K562 (cell line): Measurements from ENCODE around the gene LDHAL6A. TPM values are rescaled to one million over a fixed set of nuclear protein-coding genes. Genes with fewer than 3 reads are reported as not detected.

Source experiments
- ATAC-seq: fragments of 200-7000 bp; cut with Tn5 transposase; 3 replicates; pipeline ENCODE4 v1.9.1; 2020; ENCODE audit warnings: moderate library complexity
- BruUV-seq: library from RNA; stranded (reverse); fragments of 400-500 nt; replicated peaks from 2 replicates; lab custom pipeline; 2021; lab: Mats Ljungman, UMichigan
- CTCF ChIA-PET: fragments of 300-600 bp; formaldehyde crosslinking; extraction: SDS; loops from one replicate; lab custom pipeline; 2021; ENCODE audit warnings: low intra/inter-chr PET ratio; lab: Yijun Ruan, JAX
- POLR2A ChIA-PET: fragments of 300-600, 350-650 bp; sonication (Branson Sonifier 250); formaldehyde crosslinking; extraction: SDS; loops from one replicate; lab custom pipeline; 2021; ENCODE audit warnings: antibody characterized with exemption, inconsistent platforms; lab: Yijun Ruan, JAX
- DNase-seq, 4 experiments: peaks; one replicate each; pipeline versions ENCODE4 v3.0.0 to v3.0.0-alpha.2; 2011 to 2018; ENCODE audit warnings: low spot score in 3 of 4, mixed read lengths in 3 of 4; ENCODE audit errors: extremely low read depth in 1 of 4
- FAIRE-seq: peaks from 2 replicates; lab custom pipeline; 2011; peaks lifted over from hg19 to GRCh38; lab: Jason Lieb, UNC
- H2AFZ ChIP-seq: 2 replicates; pipeline ENCODE4 v1.6.0; 2011; ENCODE audit warnings: low read depth, low read length, control low read depth, inconsistent platforms
- H3K27ac ChIP-seq: fragments of 200-600 bp; 3 replicates; pipeline ENCODE4 v1.8.0; 2011; ENCODE audit warnings: low read depth, mild to moderate bottlenecking, control low read depth, inconsistent platforms, low read length, moderate library complexity, mixed read lengths; ENCODE audit errors: extremely low read depth
- H3K27me3 ChIP-seq, 2 experiments: fragments of 300-600 bp in 1 of 2; 2 replicates in 1 of 2; 3 replicates in 1 of 2; pipeline versions ENCODE4 v1.6.0 to v1.8.0; 2011; ENCODE audit warnings: inconsistent platforms in 2 of 2, low read length in 2 of 2, mild to moderate bottlenecking in 1 of 2, mixed read lengths in 1 of 2, moderate library complexity in 1 of 2; ENCODE audit not compliant: control insufficient read depth in 2 of 2, insufficient read depth in 2 of 2
- H3K36me3 ChIP-seq: fragments of 300-600 bp; 3 replicates; pipeline ENCODE4 v1.8.0; 2011; ENCODE audit warnings: mild to moderate bottlenecking, low read length, inconsistent platforms; ENCODE audit not compliant: control insufficient read depth, insufficient read depth
- H3K4me1 ChIP-seq, 2 experiments: fragments of 200-600 bp in 1 of 2; replicated peaks in 1 of 2; 2 replicates in 1 of 2; 3 replicates in 1 of 2; pipeline versions ENCODE4 v1.5.1 to v1.8.0; 2011; ENCODE audit warnings: inconsistent platforms in 2 of 2, low read length in 2 of 2, mild to moderate bottlenecking in 1 of 2, mixed read lengths in 1 of 2, moderate library complexity in 1 of 2; ENCODE audit not compliant: control insufficient read depth in 2 of 2, insufficient read depth in 2 of 2
- H3K4me2 ChIP-seq: 2 replicates; pipeline ENCODE4 v1.6.1; 2011; ENCODE audit warnings: low read length, control low read depth, inconsistent platforms, mixed read lengths; ENCODE audit not compliant: insufficient read depth
- H3K4me3 ChIP-seq: fragments of 200-600 bp; sonication (generic), shearing (Covaris generic); 2 replicates; pipeline ENCODE4 v1.5.1; 2016; ENCODE audit warnings: control low read depth, inconsistent platforms
- H3K79me2 ChIP-seq: fragments of 200-600 bp; 3 replicates; pipeline ENCODE4 v1.8.0; 2011; ENCODE audit warnings: low read length, inconsistent platforms; ENCODE audit not compliant: control insufficient read depth, insufficient read depth
- H3K9ac ChIP-seq, 2 experiments: 2 replicates each; pipeline versions ENCODE4 v1.6.0 to v1.6.1; 2011; ENCODE audit warnings: low read depth in 2 of 2, low read length in 2 of 2, control low read depth in 1 of 2, inconsistent platforms in 1 of 2, mild to moderate bottlenecking in 1 of 2, mixed read lengths in 1 of 2; ENCODE audit not compliant: insufficient read depth in 1 of 2
- H3K9me1 ChIP-seq: one replicate; pipeline ENCODE4 v1.6.0; 2011; ENCODE audit warnings: inconsistent platforms, mild to moderate bottlenecking, low read length, moderate library complexity; ENCODE audit not compliant: control insufficient read depth, insufficient read depth
- H3K9me3 ChIP-seq: replicated peaks from 2 replicates; pipeline ENCODE4 v1.5.1; 2011; ENCODE audit warnings: low read depth, low read length, inconsistent platforms; ENCODE audit not compliant: control insufficient read depth, insufficient read depth
- H4K20me1 ChIP-seq: replicated peaks from 2 replicates; pipeline ENCODE4 v1.6.1; 2011; ENCODE audit warnings: low read length, inconsistent platforms, mixed read lengths; ENCODE audit not compliant: control insufficient read depth, insufficient read depth
- CEBPB ChIP-seq: fragments of 450-650 bp; IDR thresholded peaks from 2 replicates; pipeline ENCODE4 v1.6.1; 2016; ENCODE audit warnings: missing genetic modification characterization, missing compliant biosample characterization
- CEBPG ChIP-seq, 3 experiments: fragments of 200-800 bp in 1 of 3; sonication (Bioruptor generic) in 1 of 3; sonication (generic) in 1 of 3; formaldehyde crosslinking in 1 of 3; IDR thresholded peaks in 2 of 3; conservative IDR thresholded peaks in 1 of 3; 2 replicates each; pipeline versions ENCODE4 v1.6.1 to v1.8.0; 2016 to 2022; ENCODE audit warnings: missing compliant biosample characterization in 2 of 3, missing genetic modification characterization in 2 of 3, mild to moderate bottlenecking in 1 of 3, missing genetic modification reagents in 1 of 3
- MEIS2 ChIP-seq: fragments of 450-650 bp; IDR thresholded peaks from 2 replicates; pipeline ENCODE4 v1.6.1; 2014; ENCODE audit warnings: mild to moderate bottlenecking; ENCODE audit not compliant: partially characterized antibody
- POU5F1 ChIP-seq: fragments of 150-350 bp; IDR thresholded peaks from 2 replicates; pipeline ENCODE4 v1.6.1; 2014; ENCODE audit warnings: borderline replicate concordance, low read length, low read depth, mild to moderate bottlenecking; ENCODE audit not compliant: partially characterized antibody
- TEAD1 ChIP-seq, 2 experiments: fragments of 450-650 bp in 1 of 2; sonication (generic) in 1 of 2; formaldehyde crosslinking; IDR thresholded peaks; 2 replicates each; pipeline versions ENCODE4 v1.4.0 to v1.8.0; 2020 to 2022; ENCODE audit warnings: mild to moderate bottlenecking in 2 of 2, missing genetic modification reagents in 1 of 2
- ZNF696 ChIP-seq: fragments of 250-450 bp; sonication (Bioruptor Pico); conservative IDR thresholded peaks from 2 replicates; pipeline ENCODE4 v1.4.0; 2020; ENCODE audit warnings: mild to moderate bottlenecking, moderate library complexity
- WGBS: fragments of 100-300 bp; shearing (Covaris generic); methylation state at CpG from one replicate; pipeline ENCODE4 v1.1.6; 2016; ENCODE audit warnings: low coverage, mixed read lengths; ENCODE audit not compliant: insufficient coverage; ENCODE audit errors: missing lambda C conversion rate; 5-methylcytosine and 5-hydroxymethylcytosine counted together
- in situ Hi-C: fragments of 300-500 bp; cut with MboI; formaldehyde crosslinking; loops from 4 replicates; pipeline ENCODE4 v1.15.0; 2018; ENCODE audit warnings: inconsistent platforms, mixed read lengths
- intact Hi-C: fragments of 100-400 bp; cut with micrococcal nuclease; formaldehyde crosslinking; loops from 2 replicates; pipeline ENCODE4 v1.14.2; 2022
- polyA plus RNA-seq, 8 experiments: library from polyadenylated mRNA; depleted of rRNA in 4 of 8; stranded (reverse) in 5 of 8; unstranded in 3 of 8; fragments of >200 nt; fragmentation: Nextera tagmentation in 2 of 8; fragmentation: Illumina TruSeq in 1 of 8; extraction: Ambion mirVana in 2 of 8; extraction: Trizol in 1 of 8; gene quantifications; 2 replicates each; pipeline versions ENCODE4 v1.2.1 to v1.2.3, GENCODE V29; 2011 to 2014; ENCODE audit warnings: inconsistent platforms in 1 of 8, missing spikeins in 1 of 8
- total RNA-seq, 7 experiments: library from RNA; depleted of rRNA in 6 of 7; stranded (reverse); fragments of >200 nt in 6 of 7; fragmentation: Illumina TruSeq in 2 of 7; extraction: Trizol in 2 of 7; gene quantifications; 2 replicates each; pipeline versions ENCODE4 v1.2.1 to v1.2.3, GENCODE V29; 2011 to 2021; ENCODE audit warnings: low replicate concordance in 1 of 7
- TF ChIP-seq, protein P1 (sequence below): fragments of 450-650 bp; IDR thresholded peaks from 2 replicates; pipeline ENCODE4 v1.6.1; 2018; ENCODE audit not compliant: partially characterized antibody
- TF ChIP-seq, protein P2 (sequence below), 2 experiments: fragments of 450-650 bp in 1 of 2; sonication (generic) in 1 of 2; formaldehyde crosslinking in 1 of 2; IDR thresholded peaks in 1 of 2; conservative IDR thresholded peaks in 1 of 2; 2 replicates each; pipeline versions ENCODE4 v1.6.1 to v1.8.1; 2016 to 2023; ENCODE audit warnings: mild to moderate bottlenecking in 2 of 2, moderate library complexity in 2 of 2, inconsistent platforms in 1 of 2, missing genetic modification reagents in 1 of 2

Gene LDHAL6A
- total and polyA plus RNA-seq, 9 of the 15 experiments (the other 6 are each of a cell fraction or from before 2014, with no cell fraction given) = 0.04 TPM; not detected in 8

DNA sequence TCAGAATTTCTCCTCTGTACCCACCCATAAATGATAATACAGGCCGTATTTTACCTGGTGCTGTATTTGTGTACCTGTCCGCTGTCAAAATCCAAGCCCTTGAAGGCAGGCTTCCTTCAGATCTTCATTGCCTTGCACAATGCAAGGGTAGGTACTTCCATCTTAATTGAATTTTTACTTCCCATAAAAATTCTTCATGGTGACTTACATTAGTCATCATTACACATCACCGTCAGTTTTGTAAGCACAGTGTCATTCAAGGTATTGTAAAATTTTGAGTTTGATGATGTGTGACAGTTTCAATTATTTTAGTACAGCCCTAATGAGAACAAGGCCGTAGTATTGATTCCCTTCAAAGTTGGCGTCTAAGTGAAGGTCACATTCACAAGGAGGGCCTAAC lies 71.9 kb downstream of the LDHAL6A start:
- peak overlapping the region; percentile 100 for H2AFZ ChIP-seq
- WGBS = 17% methylated on average over 5 of the region's 5 CpGs
- ChIA-PET CTCF (no interaction called here), POLR2A (interaction anchor here (0.9 to 1.6 kb wide), 9 partner anchors 10 to 205 kb away, joined by 3 to 8 read pairs (median 4); partner anchors contain the start of genes GTF2H1 and HPS5)
- H4K20me1 ChIP-seq = no peaks in the 10 kb centered on the region
- FAIRE-seq (peak; percentile 15), DNase-seq (peak in 2 of 4 experiments; percentile 14 to 24), ATAC-seq (0 out of 3 replicates have a peak, but pooled peaks have one; percentile 1)
- no peaks in the 10 kb centered on the region; a peak in 1 of 5 replicates for H3K4me1 ChIP-seq
- no peaks in the 10 kb centered on the region for H3K9me1 ChIP-seq
- peaks cover 20% of the 10 kb centered on the region; the same call in 2 of the 3 replicates for H3K36me3 ChIP-seq
- H3K27ac ChIP-seq = peak overlapping the region; percentile 97
- H3K27me3 ChIP-seq = no peaks in the 10 kb centered on the region
- peak overlapping the region; percentile 84 for H3K4me3 ChIP-seq
- in situ Hi-C loops = loop anchor here (25.0 kb wide), 1 partner anchor 210 kb away; the partner anchor contains the start of gene IGSF22
- peak overlapping the region in 1 of 2 experiments; percentile 99; a peak in 3 of 4 replicates for H3K9ac ChIP-seq
- no TSS peak for BruUV-seq
- intact Hi-C loops = loop anchor here (5.0 to 10.0 kb wide), 2 partner anchors 205 to 293 kb away; partner anchors contain the start of genes GTF2H1, HPS5 and SAA4
- no peaks in the 10 kb centered on the region for H3K9me3 ChIP-seq
- TF ChIP-seq, protein P1, sequence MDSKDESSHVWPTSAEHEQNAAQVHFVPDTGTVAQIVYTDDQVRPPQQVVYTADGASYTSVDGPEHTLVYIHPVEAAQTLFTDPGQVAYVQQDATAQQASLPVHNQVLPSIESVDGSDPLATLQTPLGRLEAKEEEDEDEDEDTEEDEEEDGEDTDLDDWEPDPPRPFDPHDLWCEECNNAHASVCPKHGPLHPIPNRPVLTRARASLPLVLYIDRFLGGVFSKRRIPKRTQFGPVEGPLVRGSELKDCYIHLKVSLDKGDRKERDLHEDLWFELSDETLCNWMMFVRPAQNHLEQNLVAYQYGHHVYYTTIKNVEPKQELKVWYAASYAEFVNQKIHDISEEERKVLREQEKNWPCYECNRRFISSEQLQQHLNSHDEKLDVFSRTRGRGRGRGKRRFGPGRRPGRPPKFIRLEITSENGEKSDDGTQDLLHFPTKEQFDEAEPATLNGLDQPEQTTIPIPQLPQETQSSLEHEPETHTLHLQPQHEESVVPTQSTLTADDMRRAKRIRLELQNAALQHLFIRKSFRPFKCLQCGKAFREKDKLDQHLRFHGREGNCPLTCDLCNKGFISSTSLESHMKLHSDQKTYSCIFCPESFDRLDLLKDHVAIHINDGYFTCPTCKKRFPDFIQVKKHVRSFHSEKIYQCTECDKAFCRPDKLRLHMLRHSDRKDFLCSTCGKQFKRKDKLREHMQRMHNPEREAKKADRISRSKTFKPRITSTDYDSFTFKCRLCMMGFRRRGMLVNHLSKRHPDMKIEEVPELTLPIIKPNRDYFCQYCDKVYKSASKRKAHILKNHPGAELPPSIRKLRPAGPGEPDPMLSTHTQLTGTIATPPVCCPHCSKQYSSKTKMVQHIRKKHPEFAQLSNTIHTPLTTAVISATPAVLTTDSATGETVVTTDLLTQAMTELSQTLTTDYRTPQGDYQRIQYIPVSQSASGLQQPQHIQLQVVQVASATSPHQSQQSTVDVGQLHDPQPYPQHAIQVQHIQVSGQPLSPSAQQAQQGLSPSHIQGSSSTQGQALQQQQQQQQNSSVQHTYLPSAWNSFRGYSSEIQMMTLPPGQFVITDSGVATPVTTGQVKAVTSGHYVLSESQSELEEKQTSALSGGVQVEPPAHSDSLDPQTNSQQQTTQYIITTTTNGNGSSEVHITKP = peak; percentile 19
- TF ChIP-seq, protein P2, sequence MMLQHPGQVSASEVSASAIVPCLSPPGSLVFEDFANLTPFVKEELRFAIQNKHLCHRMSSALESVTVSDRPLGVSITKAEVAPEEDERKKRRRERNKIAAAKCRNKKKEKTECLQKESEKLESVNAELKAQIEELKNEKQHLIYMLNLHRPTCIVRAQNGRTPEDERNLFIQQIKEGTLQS (IDR thresholded peaks at IDR 0.05) = peak; percentile 54
- TF ChIP-seq, protein P2 (CRISPR knock-in tag; conservative IDR thresholded peaks at IDR 0.05) = no peak
- TF ChIP-seq CEBPG (CRISPR knock-in tag; IDR thresholded peaks at IDR 0.05) (peak; percentile 34; the same call in 1 of the 2 replicates), CEBPG (tag; conservative IDR thresholded peaks at IDR 0.05 in 1 of 2, IDR thresholded peaks at IDR 0.05 in 1 of 2) (no peak), TEAD1 (CRISPR knock-in tag; IDR thresholded peaks at IDR 0.05) (peak in 1 of 2 experiments; percentile 16; a peak in 1 of 4 replicates), CEBPB (tag) (peak; percentile 55), ZNF696 (no peak), POU5F1 (no peak), MEIS2 (peak; percentile 2)
- peaks cover 48% of the 10 kb centered on the region for H3K79me2 ChIP-seq
- peak overlapping the region; percentile 99 for H3K4me2 ChIP-seq
